C4-2B (cell line): ENCODE results near the gene PTPN1.

ENCODE experiments used
- H3K27ac ChIP-seq: fragments of 450-650 bp; 2 replicates; pipeline ENCODE4 v1.5.1; 2017
- CTCF ChIP-seq: fragments of 450-650 bp; conservative IDR thresholded peaks from 2 replicates; pipeline ENCODE4 v1.5.1; 2017; ENCODE audit warnings: mild to moderate bottlenecking
- ZFX ChIP-seq: fragments of 450-650 bp; IDR thresholded peaks from 2 replicates; pipeline ENCODE4 v1.6.1; 2017

PTPN1 gene

GRCh38 chr20:50548396-50548795 is 38.2 kb downstream of the PTPN1 start:
- TF ChIP-seq CTCF (no peak), ZFX (no peak)
- H3K27ac ChIP-seq, result no peak overlapping the region

- no peak overlapping the region for H3K27ac ChIP-seq
- TF ChIP-seq ZFX (no peak), CTCF (no peak)
These were observed 40.3 kb downstream of the PTPN1 start for GRCh38 chr20:50550531-50550930.

GRCh38 chr20:50551288-50551687 is 41.1 kb downstream of the PTPN1 start:
- no peak overlapping the region for H3K27ac ChIP-seq
- TF ChIP-seq ZFX (no peak), CTCF (no peak)

- TF ChIP-seq ZFX (no peak), CTCF (no peak)
- H3K27ac ChIP-seq, result no peak overlapping the region
These were observed 42.8 kb downstream of the PTPN1 start for GRCh38 chr20:50552979-50553378.

- H3K27ac ChIP-seq, result no peak overlapping the region
- no peak for TF ChIP-seq CTCF
- TF ChIP-seq ZFX, result no peak
These were observed 44.8 kb downstream of the PTPN1 start for GRCh38 chr20:50554694-50555579.

- no peak overlapping the region for H3K27ac ChIP-seq
These were observed 45.5 kb downstream of the PTPN1 start for GRCh38 chr20:50555662-50556061.

More at GRCh38 chr20:50555662-50556061, 45.5 kb downstream of the PTPN1 start:
- no peak for TF ChIP-seq ZFX
- TF ChIP-seq CTCF, result no peak
